Panc1 (cell line): ENCODE data around the gene NWD2. TPM values are rescaled to one million over a fixed set of nuclear protein-coding genes. Genes with fewer than 3 reads are reported as not detected.

Source experiments
- ATAC-seq: fragments of 200-7000 bp; cut with Tn5 transposase; 2 replicates; pipeline ENCODE4 v1.9.1; 2020; ENCODE audit warnings: mild to moderate bottlenecking, moderate library complexity
- BruUV-seq: library from RNA; stranded (reverse); fragments of 400-500 nt; replicated peaks from 2 replicates; lab custom pipeline; 2021; lab: Mats Ljungman, UMichigan
- CTCF ChIA-PET: fragments of 300-600 bp; sonication (Branson Sonifier 250); formaldehyde crosslinking; loops from one replicate; lab custom pipeline; 2022; ENCODE audit warnings: antibody characterized with exemption; lab: Charles Lee
- POLR2A ChIA-PET: fragments of 300-600 bp; sonication (Branson Sonifier 250); formaldehyde crosslinking; loops from one replicate; lab custom pipeline; 2022; ENCODE audit warnings: antibody characterized with exemption; lab: Charles Lee
- DNase-seq: peaks from one replicate; pipeline ENCODE4 v3.0.0-alpha.2; 2010; ENCODE audit warnings: low read depth, low spot score
- H3K27ac ChIP-seq: 2 replicates; pipeline ENCODE4 v1.5.1; 2011; ENCODE audit warnings: mild to moderate bottlenecking, low read length, inconsistent platforms
- H3K27me3 ChIP-seq: fragments of 200-500 bp; sonication (Bioruptor generic); 2 replicates; pipeline ENCODE4 v1.6.0; 2014; ENCODE audit warnings: low read length, inconsistent platforms; ENCODE audit not compliant: control insufficient read depth, insufficient read depth
- H3K36me3 ChIP-seq: fragments of 200-500 bp; sonication (Bioruptor generic); 2 replicates; pipeline ENCODE4 v1.5.1; 2014; ENCODE audit warnings: inconsistent platforms, mild to moderate bottlenecking, low read length, moderate library complexity; ENCODE audit not compliant: control insufficient read depth, insufficient read depth
- H3K4me1 ChIP-seq: 2 replicates; pipeline ENCODE4 v1.5.1; 2011; ENCODE audit warnings: inconsistent platforms, mild to moderate bottlenecking, low read length, moderate library complexity; ENCODE audit not compliant: control insufficient read depth, insufficient read depth
- H3K4me3 ChIP-seq, 2 experiments: 2 replicates each; pipeline ENCODE4 v1.5.1; 2011 to 2012; ENCODE audit warnings: low read depth in 2 of 2, low read length in 2 of 2, mild to moderate bottlenecking in 2 of 2, inconsistent platforms in 1 of 2, moderate library complexity in 1 of 2
- H3K9me3 ChIP-seq: fragments of 200-500 bp; sonication (Bioruptor generic); 2 replicates; pipeline ENCODE4 v1.5.1; 2014; ENCODE audit warnings: low read depth, mild to moderate bottlenecking, inconsistent platforms, low read length, moderate library complexity; ENCODE audit not compliant: control insufficient read depth, insufficient read depth
- POLR2AphosphoS5 ChIP-seq: IDR thresholded peaks from 2 replicates; pipeline ENCODE4 v1.6.1; 2012; ENCODE audit warnings: mild to moderate bottlenecking, low read depth, low read length, moderate library complexity
- SIN3A ChIP-seq: IDR thresholded peaks from 2 replicates; pipeline ENCODE4 v1.6.1; 2012; ENCODE audit warnings: low read depth, mild to moderate bottlenecking, low read length, moderate library complexity, borderline replicate concordance; ENCODE audit not compliant: insufficient read depth
- TCF7L2 ChIP-seq: IDR thresholded peaks from 2 replicates; pipeline ENCODE4 v1.6.1; 2011; ENCODE audit warnings: mild to moderate bottlenecking, low read depth, low read length, inconsistent platforms
- in situ Hi-C: cut with HindIII; loops from 2 replicates; pipeline ENCODE4 v1.10.0; 2016; ENCODE audit warnings: low sequenced_read_pairs, low pct_unique_long_range_greater_than_20kb
- intact Hi-C: fragments of 100-400 bp; cut with micrococcal nuclease; formaldehyde crosslinking; loops from one replicate; pipeline ENCODE4 v1.10.0; 2022; ENCODE audit not compliant: unreplicated experiment
- total RNA-seq: library from RNA; stranded (reverse); gene quantifications from one replicate; pipeline ENCODE4 v1.2.1, GENCODE V29; 2021; ENCODE audit not compliant: unreplicated experiment
- TF ChIP-seq, protein P1 (sequence below): fragments of 450-650 bp; IDR thresholded peaks from 2 replicates; pipeline ENCODE4 v1.5.1; 2017; ENCODE audit warnings: mild to moderate bottlenecking
- TF ChIP-seq, protein P2 (sequence below), 2 experiments: IDR thresholded peaks; 2 replicates each; pipeline ENCODE4 v1.6.1; 2011 to 2012; ENCODE audit warnings: low read depth in 2 of 2, control low read depth in 1 of 2, low read length in 1 of 2, mild to moderate bottlenecking in 1 of 2, moderate library complexity in 1 of 2; ENCODE audit not compliant: insufficient read depth in 1 of 2

The NWD2 gene
- total RNA-seq, 1 experiment from 2014 or later, result not detected

- Histone ChIP-seq H3K27me3 (no peaks in the 10 kb centered on the region), H3K4me1 (no peaks in the 10 kb centered on the region), H3K36me3 (no peaks in the 10 kb centered on the region), H3K27ac (no peak overlapping the region), H3K9me3 (no peaks in the 10 kb centered on the region), H3K4me3 (no peak overlapping the region)
- intact Hi-C loops, result no loop called here
- in situ Hi-C loops, result no loop called here
- TF ChIP-seq TCF7L2 (no peak), POLR2AphosphoS5 (no peak), SIN3A (no peak)
- TF ChIP-seq, protein P1, sequence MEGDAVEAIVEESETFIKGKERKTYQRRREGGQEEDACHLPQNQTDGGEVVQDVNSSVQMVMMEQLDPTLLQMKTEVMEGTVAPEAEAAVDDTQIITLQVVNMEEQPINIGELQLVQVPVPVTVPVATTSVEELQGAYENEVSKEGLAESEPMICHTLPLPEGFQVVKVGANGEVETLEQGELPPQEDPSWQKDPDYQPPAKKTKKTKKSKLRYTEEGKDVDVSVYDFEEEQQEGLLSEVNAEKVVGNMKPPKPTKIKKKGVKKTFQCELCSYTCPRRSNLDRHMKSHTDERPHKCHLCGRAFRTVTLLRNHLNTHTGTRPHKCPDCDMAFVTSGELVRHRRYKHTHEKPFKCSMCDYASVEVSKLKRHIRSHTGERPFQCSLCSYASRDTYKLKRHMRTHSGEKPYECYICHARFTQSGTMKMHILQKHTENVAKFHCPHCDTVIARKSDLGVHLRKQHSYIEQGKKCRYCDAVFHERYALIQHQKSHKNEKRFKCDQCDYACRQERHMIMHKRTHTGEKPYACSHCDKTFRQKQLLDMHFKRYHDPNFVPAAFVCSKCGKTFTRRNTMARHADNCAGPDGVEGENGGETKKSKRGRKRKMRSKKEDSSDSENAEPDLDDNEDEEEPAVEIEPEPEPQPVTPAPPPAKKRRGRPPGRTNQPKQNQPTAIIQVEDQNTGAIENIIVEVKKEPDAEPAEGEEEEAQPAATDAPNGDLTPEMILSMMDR, result no peak
- TF ChIP-seq, protein P2, sequence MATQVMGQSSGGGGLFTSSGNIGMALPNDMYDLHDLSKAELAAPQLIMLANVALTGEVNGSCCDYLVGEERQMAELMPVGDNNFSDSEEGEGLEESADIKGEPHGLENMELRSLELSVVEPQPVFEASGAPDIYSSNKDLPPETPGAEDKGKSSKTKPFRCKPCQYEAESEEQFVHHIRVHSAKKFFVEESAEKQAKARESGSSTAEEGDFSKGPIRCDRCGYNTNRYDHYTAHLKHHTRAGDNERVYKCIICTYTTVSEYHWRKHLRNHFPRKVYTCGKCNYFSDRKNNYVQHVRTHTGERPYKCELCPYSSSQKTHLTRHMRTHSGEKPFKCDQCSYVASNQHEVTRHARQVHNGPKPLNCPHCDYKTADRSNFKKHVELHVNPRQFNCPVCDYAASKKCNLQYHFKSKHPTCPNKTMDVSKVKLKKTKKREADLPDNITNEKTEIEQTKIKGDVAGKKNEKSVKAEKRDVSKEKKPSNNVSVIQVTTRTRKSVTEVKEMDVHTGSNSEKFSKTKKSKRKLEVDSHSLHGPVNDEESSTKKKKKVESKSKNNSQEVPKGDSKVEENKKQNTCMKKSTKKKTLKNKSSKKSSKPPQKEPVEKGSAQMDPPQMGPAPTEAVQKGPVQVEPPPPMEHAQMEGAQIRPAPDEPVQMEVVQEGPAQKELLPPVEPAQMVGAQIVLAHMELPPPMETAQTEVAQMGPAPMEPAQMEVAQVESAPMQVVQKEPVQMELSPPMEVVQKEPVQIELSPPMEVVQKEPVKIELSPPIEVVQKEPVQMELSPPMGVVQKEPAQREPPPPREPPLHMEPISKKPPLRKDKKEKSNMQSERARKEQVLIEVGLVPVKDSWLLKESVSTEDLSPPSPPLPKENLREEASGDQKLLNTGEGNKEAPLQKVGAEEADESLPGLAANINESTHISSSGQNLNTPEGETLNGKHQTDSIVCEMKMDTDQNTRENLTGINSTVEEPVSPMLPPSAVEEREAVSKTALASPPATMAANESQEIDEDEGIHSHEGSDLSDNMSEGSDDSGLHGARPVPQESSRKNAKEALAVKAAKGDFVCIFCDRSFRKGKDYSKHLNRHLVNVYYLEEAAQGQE (IDR thresholded peaks at IDR 0.05; ENCODE audit: insufficient read depth in 1 of 2, low read depth in 2 of 2, low read length in 1 of 2), result no peak
- BruUV-seq, result no TSS peak
- no peak for ATAC-seq
- ChIA-PET CTCF (no interaction called here), POLR2A (no interaction called here)
- no peak for DNase-seq
Observed at GRCh38 chr4:37481547-37482122, 237.1 kb downstream of the NWD2 start.

- ATAC-seq, result no peak
- TF ChIP-seq SIN3A (no peak), TCF7L2 (no peak), POLR2AphosphoS5 (no peak)
- TF ChIP-seq, protein P1, result no peak
- TF ChIP-seq, protein P2 (IDR thresholded peaks at IDR 0.05; ENCODE audit: insufficient read depth in 1 of 2, low read depth in 2 of 2, low read length in 1 of 2), result no peak
- POLR2A ChIA-PET, result no interaction called here
Observed at GRCh38 chr4:37482236-37482913, 237.8 kb downstream of the NWD2 start.

More at GRCh38 chr4:37482236-37482913, 237.8 kb downstream of the NWD2 start:
- Histone ChIP-seq H3K36me3 (no peaks in the 10 kb centered on the region), H3K27ac (no peak overlapping the region), H3K27me3 (no peaks in the 10 kb centered on the region), H3K9me3 (no peaks in the 10 kb centered on the region), H3K4me1 (no peaks in the 10 kb centered on the region), H3K4me3 (no peak overlapping the region)
- intact Hi-C loops, result no loop called here
- no peak for DNase-seq
- in situ Hi-C loops, result no loop called here
- CTCF ChIA-PET, result no interaction called here
- no TSS peak for BruUV-seq
